Neural cell (in vitro differentiated cells): ENCODE data around the gene COL6A3. TPM values are rescaled to one million over a fixed set of nuclear protein-coding genes. Genes with fewer than 3 reads are reported as not detected.

ENCODE experiments used
- H2AFZ ChIP-seq: fragments of 200-600, 300-800 bp; sonication (generic), shearing (Covaris generic); 2 replicates; pipeline ENCODE4 v1.6.0; 2014; ENCODE audit warnings: low read depth, mild to moderate bottlenecking, antibody characterized with exemption, low read length, moderate library complexity
- H3F3A ChIP-seq: fragments of 200-600 bp; shearing (Covaris generic); 2 replicates; pipeline ENCODE4 v1.6.1; 2016; ENCODE audit warnings: mild to moderate bottlenecking, moderate library complexity, mixed read lengths, antibody characterized with exemption, low read length; ENCODE audit not compliant: insufficient read depth, poor library complexity, severe bottlenecking
- H3K27ac ChIP-seq: fragments of 200-600, 300-800 bp; sonication (generic), shearing (Covaris generic); 2 replicates; pipeline ENCODE4 v1.5.1; 2014; ENCODE audit warnings: mild to moderate bottlenecking, low read length, moderate library complexity
- H3K27me3 ChIP-seq: fragments of 300-800, 200-600 bp; sonication (generic), shearing (Covaris generic); 2 replicates; pipeline ENCODE4 v1.6.0; 2014; ENCODE audit warnings: mild to moderate bottlenecking, low read depth, low read length, moderate library complexity; ENCODE audit not compliant: insufficient read depth
- H3K36me3 ChIP-seq: fragments of 300-800, 200-600 bp; sonication (generic), shearing (Covaris generic); 2 replicates; pipeline ENCODE4 v1.5.1; 2014; ENCODE audit warnings: mild to moderate bottlenecking, antibody characterized with exemption, low read length, moderate library complexity; ENCODE audit not compliant: insufficient read depth
- H3K4me2 ChIP-seq: fragments of 300-800, 200-600 bp; sonication (generic), shearing (Covaris generic); 2 replicates; pipeline ENCODE4 v1.6.0; 2014; ENCODE audit warnings: mild to moderate bottlenecking, low read length
- H3K4me3 ChIP-seq: fragments of 300-800, 200-600 bp; sonication (generic), shearing (Covaris generic); 2 replicates; pipeline ENCODE4 v1.5.1; 2014; ENCODE audit warnings: mild to moderate bottlenecking, low read length, moderate library complexity
- H3K79me2 ChIP-seq: fragments of 200-600 bp; shearing (Covaris generic); replicated peaks from 2 replicates; pipeline ENCODE4 v1.6.0; 2014; ENCODE audit warnings: mild to moderate bottlenecking, low read length, moderate library complexity; ENCODE audit not compliant: insufficient read depth
- H3K9ac ChIP-seq: fragments of 300-800, 200-600 bp; sonication (generic), shearing (Covaris generic); 2 replicates; pipeline ENCODE4 v1.6.1; 2016; ENCODE audit warnings: mild to moderate bottlenecking, low read length, mixed read lengths
- H3K9me2 ChIP-seq: fragments of 200-600 bp; shearing (Covaris generic); 2 replicates; pipeline ENCODE4 v1.6.1; 2016; ENCODE audit warnings: mild to moderate bottlenecking, low read length, mixed read lengths; ENCODE audit not compliant: insufficient read depth
- H3K9me3 ChIP-seq: fragments of 200-600, 300-800 bp; sonication (generic), shearing (Covaris generic); 2 replicates; pipeline ENCODE4 v1.6.1; 2016; ENCODE audit warnings: mild to moderate bottlenecking, mixed run types, low read length, moderate library complexity, mixed read lengths
- H4K20me1 ChIP-seq: fragments of 200-600 bp; shearing (Covaris generic); 2 replicates; pipeline ENCODE4 v1.6.1; 2016; ENCODE audit warnings: mild to moderate bottlenecking, mixed run types; ENCODE audit not compliant: insufficient read depth
- EP300 ChIP-seq: fragments of 450-650 bp; conservative IDR thresholded peaks from 2 replicates; pipeline ENCODE4 v1.6.1; 2014; ENCODE audit warnings: antibody characterized with exemption, mild to moderate bottlenecking, moderate library complexity; ENCODE audit not compliant: poor library complexity, severe bottlenecking
- EZH2 ChIP-seq: fragments of 200-600, 300-800 bp; shearing (Covaris generic), sonication (generic); IDR thresholded peaks from 2 replicates; pipeline ENCODE4 v1.6.1; 2014; ENCODE audit warnings: antibody characterized with exemption, low read length, borderline replicate concordance, mild to moderate bottlenecking; ENCODE audit not compliant: insufficient read depth, poor library complexity, severe bottlenecking
- MXI1 ChIP-seq: fragments of 450-650 bp; conservative IDR thresholded peaks from 2 replicates; pipeline ENCODE4 v1.6.1; 2014; ENCODE audit warnings: antibody characterized with exemption, mild to moderate bottlenecking; ENCODE audit not compliant: poor library complexity, severe bottlenecking
- POLR2AphosphoS5 ChIP-seq: IDR thresholded peaks from 2 replicates; pipeline ENCODE4 v1.6.1; 2012
- TAF1 ChIP-seq: IDR thresholded peaks from 2 replicates; pipeline ENCODE4 v1.6.1; 2012; ENCODE audit warnings: low read depth
- polyA plus RNA-seq: library from polyadenylated mRNA; depleted of rRNA; stranded (reverse); fragments of >200 nt; gene quantifications from 2 replicates; pipeline ENCODE4 v1.2.3, GENCODE V29; 2014
- TF ChIP-seq, protein P1 (sequence below): fragments of 450-650 bp; IDR thresholded peaks from 2 replicates; pipeline ENCODE4 v1.5.1; 2014; ENCODE audit warnings: antibody characterized with exemption, mild to moderate bottlenecking, moderate library complexity; ENCODE audit not compliant: poor library complexity, severe bottlenecking

The COL6A3 gene
- polyA plus RNA-seq, 1 donor from 2014 or later = 0.05 TPM

DNA sequence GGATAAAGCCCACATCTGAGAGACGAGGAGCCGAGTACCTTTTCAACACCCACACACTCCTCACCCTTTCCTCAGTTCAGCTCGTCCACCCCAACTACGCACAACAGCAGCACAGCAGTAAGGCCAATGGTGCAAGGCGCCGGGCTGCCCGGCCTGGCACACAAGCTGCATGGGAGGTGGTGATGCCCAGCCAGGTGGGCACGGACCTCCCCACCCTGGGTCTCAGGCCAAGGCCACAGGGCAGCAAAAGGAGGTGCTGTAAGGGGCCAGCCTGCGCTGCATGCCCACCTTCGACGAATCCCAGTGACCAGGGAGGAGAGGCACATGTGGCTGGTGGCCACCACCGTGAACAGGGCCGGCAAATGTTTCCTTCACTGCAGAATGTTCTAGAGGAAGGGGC is 36.6 kb upstream of the COL6A3 start:
- no peaks in the 10 kb centered on the region for H3F3A ChIP-seq
- H3K9ac ChIP-seq = no peak overlapping the region
- H3K9me2 ChIP-seq = no peaks in the 10 kb centered on the region
- H3K4me3 ChIP-seq = no peak overlapping the region
- H3K4me2 ChIP-seq = no peak overlapping the region
- H4K20me1 ChIP-seq = no peaks in the 10 kb centered on the region
- no peak overlapping the region for H3K27ac ChIP-seq
- H3K27me3 ChIP-seq = no peaks in the 10 kb centered on the region
- H3K9me3 ChIP-seq = no peaks in the 10 kb centered on the region
- H2AFZ ChIP-seq = no peak overlapping the region
- H3K36me3 ChIP-seq = no peaks in the 10 kb centered on the region
- TF ChIP-seq, protein P1, sequence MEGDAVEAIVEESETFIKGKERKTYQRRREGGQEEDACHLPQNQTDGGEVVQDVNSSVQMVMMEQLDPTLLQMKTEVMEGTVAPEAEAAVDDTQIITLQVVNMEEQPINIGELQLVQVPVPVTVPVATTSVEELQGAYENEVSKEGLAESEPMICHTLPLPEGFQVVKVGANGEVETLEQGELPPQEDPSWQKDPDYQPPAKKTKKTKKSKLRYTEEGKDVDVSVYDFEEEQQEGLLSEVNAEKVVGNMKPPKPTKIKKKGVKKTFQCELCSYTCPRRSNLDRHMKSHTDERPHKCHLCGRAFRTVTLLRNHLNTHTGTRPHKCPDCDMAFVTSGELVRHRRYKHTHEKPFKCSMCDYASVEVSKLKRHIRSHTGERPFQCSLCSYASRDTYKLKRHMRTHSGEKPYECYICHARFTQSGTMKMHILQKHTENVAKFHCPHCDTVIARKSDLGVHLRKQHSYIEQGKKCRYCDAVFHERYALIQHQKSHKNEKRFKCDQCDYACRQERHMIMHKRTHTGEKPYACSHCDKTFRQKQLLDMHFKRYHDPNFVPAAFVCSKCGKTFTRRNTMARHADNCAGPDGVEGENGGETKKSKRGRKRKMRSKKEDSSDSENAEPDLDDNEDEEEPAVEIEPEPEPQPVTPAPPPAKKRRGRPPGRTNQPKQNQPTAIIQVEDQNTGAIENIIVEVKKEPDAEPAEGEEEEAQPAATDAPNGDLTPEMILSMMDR = no peak
- no peak for TF ChIP-seq POLR2AphosphoS5
- no peaks in the 10 kb centered on the region for H3K79me2 ChIP-seq

DNA sequence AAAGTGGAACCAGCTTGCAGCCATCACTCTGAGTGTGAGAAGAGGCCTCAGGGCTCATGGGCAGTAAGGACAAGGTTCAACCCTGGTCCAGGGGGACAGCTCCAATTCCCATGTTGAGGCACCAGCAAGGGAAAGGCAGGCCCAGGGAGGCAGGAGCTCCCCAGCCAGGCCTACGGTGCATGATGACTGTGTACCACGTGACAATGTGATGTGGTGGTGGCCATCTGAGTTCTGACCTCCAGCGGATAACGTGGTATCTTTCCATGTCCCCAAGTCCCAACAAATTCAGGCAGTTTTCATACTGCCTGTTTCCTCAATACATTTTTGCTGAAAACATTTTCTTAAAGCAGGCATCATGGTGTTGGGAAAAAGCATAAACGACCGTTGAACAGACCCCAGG is 36.1 kb upstream of the COL6A3 start:
- no peak overlapping the region for H2AFZ ChIP-seq
- H3K27me3 ChIP-seq = no peaks in the 10 kb centered on the region
- no peaks in the 10 kb centered on the region for H3K36me3 ChIP-seq
- H3F3A ChIP-seq = no peaks in the 10 kb centered on the region
- no peak overlapping the region for H3K27ac ChIP-seq
- no peaks in the 10 kb centered on the region for H3K9me2 ChIP-seq
- H3K9ac ChIP-seq = no peak overlapping the region
- H3K4me2 ChIP-seq = no peak overlapping the region
- no peaks in the 10 kb centered on the region for H4K20me1 ChIP-seq
- no peak overlapping the region for H3K4me3 ChIP-seq
- TF ChIP-seq EP300 (no peak), TAF1 (no peak)
- TF ChIP-seq, protein P1 = no peak
- H3K79me2 ChIP-seq = no peaks in the 10 kb centered on the region
- H3K9me3 ChIP-seq = no peaks in the 10 kb centered on the region

DNA sequence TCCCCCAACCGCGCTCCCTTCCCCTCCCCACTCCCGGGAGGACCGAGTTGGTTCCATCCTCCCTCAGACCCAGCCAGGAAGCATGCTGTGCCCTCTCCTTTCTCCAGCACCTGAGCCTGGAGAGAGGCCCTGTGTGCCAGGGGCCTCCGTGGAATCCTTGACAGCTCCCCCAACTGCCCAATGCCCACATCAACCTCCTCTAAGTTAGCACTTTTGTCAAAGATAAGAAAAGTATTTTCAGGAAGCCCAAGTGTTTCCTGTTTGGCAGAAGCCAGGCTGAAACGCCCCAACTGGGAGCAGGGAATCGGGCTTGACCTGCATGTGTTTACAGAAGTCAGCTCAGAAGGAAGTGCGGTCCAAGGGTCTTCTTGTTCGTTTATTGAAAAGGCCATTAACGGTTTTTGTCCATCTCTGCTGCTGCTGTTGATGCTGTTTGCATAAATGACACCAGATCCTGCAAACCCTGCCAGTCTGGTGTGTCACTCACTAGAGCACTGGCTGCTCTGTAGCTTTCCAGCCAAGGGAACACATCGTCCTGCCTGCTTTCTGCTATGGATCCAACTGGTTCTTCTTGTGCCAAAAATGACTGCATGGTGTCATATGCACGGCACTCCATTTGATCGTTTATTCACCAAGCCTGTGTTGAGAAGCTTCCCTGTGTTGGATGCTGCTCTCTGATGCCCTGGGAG is 35.4 kb upstream of the COL6A3 start:
- no peak overlapping the region for H3K9ac ChIP-seq
- no peaks in the 10 kb centered on the region for H3K9me2 ChIP-seq
- H3K79me2 ChIP-seq = no peaks in the 10 kb centered on the region
- H3F3A ChIP-seq = no peaks in the 10 kb centered on the region
- no peak overlapping the region for H3K4me2 ChIP-seq
- H3K9me3 ChIP-seq = no peaks in the 10 kb centered on the region
- H4K20me1 ChIP-seq = no peaks in the 10 kb centered on the region
- no peaks in the 10 kb centered on the region for H3K27me3 ChIP-seq
- no peak overlapping the region for H3K4me3 ChIP-seq
- no peaks in the 10 kb centered on the region for H3K36me3 ChIP-seq
- TF ChIP-seq POLR2AphosphoS5 = no peak
- TF ChIP-seq EZH2 = no peak
- TF ChIP-seq MXI1 = no peak
- H2AFZ ChIP-seq = no peak overlapping the region
- H3K27ac ChIP-seq = no peak overlapping the region
